B cell (primary cell): ENCODE data around the gene ASMTL. TPM values are rescaled to one million over a fixed set of nuclear protein-coding genes. Genes with fewer than 3 reads are reported as not detected.

ENCODE experiments used
- ATAC-seq: fragments of 200-7000 bp; cut with Tn5 transposase; one replicate; pipeline ENCODE4 v1.10.0; 2021; ENCODE audit warnings: low read depth, mild to moderate bottlenecking, moderate number of reproducible peaks, moderate library complexity
- CTCF ChIA-PET: fragments of 350-600 bp; sonication (Branson Sonifier 250); formaldehyde crosslinking; loops from one replicate; lab custom pipeline; 2021; ENCODE audit warnings: antibody characterized with exemption, inconsistent platforms; lab: Charles Lee
- POLR2A ChIA-PET: fragments of 350-600 bp; sonication (Branson Sonifier 250); formaldehyde crosslinking; loops from one replicate; lab custom pipeline; 2021; ENCODE audit warnings: antibody characterized with exemption; lab: Charles Lee
- DNase-seq: peaks from one replicate; pipeline ENCODE4 v3.0.0; 2013
- H2AFZ ChIP-seq: 2 replicates; pipeline ENCODE4 v1.6.1; 2012; ENCODE audit warnings: mild to moderate bottlenecking, low read depth, low read length; ENCODE audit not compliant: insufficient read depth, poor library complexity, severe bottlenecking
- H3K27ac ChIP-seq, 2 donors: 1 replicate in 1 of 2; 2 replicates in 1 of 2; pipeline ENCODE4 v1.5.1; 2012 to 2013; ENCODE audit warnings: low read length in 2 of 2, mild to moderate bottlenecking in 2 of 2, moderate library complexity in 1 of 2
- H3K27me3 ChIP-seq, 4 experiments: fragments of 200-600 bp in 1 of 4; sonication (generic) in 1 of 4; replicated peaks in 1 of 4; 1 replicate in 2 of 4; 2 replicates in 2 of 4; pipeline versions ENCODE4 v1.6.1 to v1.7.0; 2013 to 2016; ENCODE audit warnings: low read length in 3 of 4, mild to moderate bottlenecking in 2 of 4, mixed read lengths in 1 of 4, moderate library complexity in 1 of 4; ENCODE audit not compliant: insufficient read depth in 4 of 4, control insufficient read depth in 3 of 4; ENCODE audit errors: control extremely low read depth in 1 of 4
- H3K36me3 ChIP-seq, 2 experiments: replicated peaks in 1 of 2; 1 replicate in 1 of 2; 2 replicates in 1 of 2; pipeline versions ENCODE4 v1.6.1 to v1.7.1; 2013; ENCODE audit warnings: low read length in 1 of 2; ENCODE audit not compliant: insufficient read depth in 2 of 2, control insufficient read depth in 1 of 2; ENCODE audit errors: control extremely low read depth in 1 of 2, extremely low read depth in 1 of 2
- H3K4me1 ChIP-seq, 2 donors: fragments of 200-600 bp in 1 of 2; sonication (generic) in 1 of 2; 1 replicate in 1 of 2; 2 replicates in 1 of 2; pipeline versions ENCODE4 v1.5.1 to v1.6.1; 2013 to 2017; ENCODE audit warnings: low read length in 2 of 2; ENCODE audit not compliant: control insufficient read depth in 2 of 2, insufficient read depth in 2 of 2
- H3K4me2 ChIP-seq: replicated peaks from 2 replicates; pipeline ENCODE3; 2012; ENCODE audit warnings: mild to moderate bottlenecking, low read depth, low read length; ENCODE audit not compliant: poor library complexity, severe bottlenecking
- H3K4me3 ChIP-seq, 5 experiments: fragments of 200-600 bp in 1 of 5; sonication (generic) in 1 of 5; 1 replicate in 3 of 5; 2 replicates in 2 of 5; pipeline versions ENCODE4 v1.5.1 to v1.7.0; 2011 to 2016; ENCODE audit warnings: low read length in 4 of 5, mild to moderate bottlenecking in 4 of 5, low read depth in 2 of 5, control low read depth in 1 of 5, moderate library complexity in 1 of 5; ENCODE audit not compliant: insufficient read depth in 1 of 5; ENCODE audit errors: control extremely low read depth in 1 of 5, extremely low read depth in 1 of 5
- H3K79me2 ChIP-seq: fragments of 200-600 bp; sonication (generic); one replicate; pipeline ENCODE4 v1.6.0; 2016; ENCODE audit warnings: low read length; ENCODE audit not compliant: control insufficient read depth, insufficient read depth
- H3K9ac ChIP-seq: fragments of 200-600 bp; sonication (generic); 2 replicates; pipeline ENCODE4 v1.6.1; 2017; ENCODE audit warnings: mild to moderate bottlenecking, low read length, moderate library complexity
- H3K9me3 ChIP-seq, 3 donors: one replicate each; pipeline versions ENCODE4 v1.6.1 to v1.7.1; 2013; ENCODE audit warnings: low read length in 2 of 3; ENCODE audit not compliant: control insufficient read depth in 2 of 3, insufficient read depth in 1 of 3; ENCODE audit errors: control extremely low read depth in 1 of 3
- H4K20me1 ChIP-seq: 2 replicates; pipeline ENCODE4 v1.6.0; 2012; ENCODE audit warnings: mild to moderate bottlenecking, low read length; ENCODE audit not compliant: insufficient read depth, control insufficient read depth, poor library complexity, severe bottlenecking
- H3K27ac Mint-ChIP-seq: one replicate; pipeline ENCODE4 v1.8.0; 2021; ENCODE audit warnings: mixed read lengths
- H3K27me3 Mint-ChIP-seq: one replicate; pipeline ENCODE4 v1.8.0; 2021; ENCODE audit warnings: mixed read lengths
- H3K4me1 Mint-ChIP-seq: one replicate; pipeline ENCODE4 v1.8.0; 2021; ENCODE audit warnings: mixed read lengths
- H3K4me3 Mint-ChIP-seq: one replicate; pipeline ENCODE4 v1.8.0; 2021; ENCODE audit warnings: mixed read lengths
- H3K9me3 Mint-ChIP-seq: one replicate; pipeline ENCODE4 v1.8.0; 2022; ENCODE audit warnings: mixed read lengths; ENCODE audit not compliant: insufficient read depth
- EZH2 ChIP-seq: IDR thresholded peaks from 2 replicates; pipeline ENCODE4 v1.6.1; 2012; ENCODE audit warnings: borderline replicate concordance, low read depth, mild to moderate bottlenecking, moderate library complexity, low read length; ENCODE audit not compliant: insufficient read depth, poor library complexity, severe bottlenecking
- WGBS: methylation state at CpG from one replicate; pipeline ENCODE4 v1.1.5; 2013; ENCODE audit warnings: missing lambda C conversion rate; ENCODE audit not compliant: insufficient coverage; 5-methylcytosine and 5-hydroxymethylcytosine counted together
- intact Hi-C: fragments of 100-400 bp; cut with micrococcal nuclease; formaldehyde crosslinking; loops from one replicate; pipeline ENCODE4 v1.10.0; 2022
- polyA plus RNA-seq: library from polyadenylated mRNA; depleted of rRNA; stranded (reverse); fragments of >200 nt; gene quantifications from 2 replicates; pipeline ENCODE4 v1.2.3, GENCODE V29; 2012
- total RNA-seq, 2 donors: library from RNA; stranded (reverse); fragments of 120-200 nt in 1 of 2; gene quantifications; 1 replicate in 1 of 2; 2 replicates in 1 of 2; pipeline versions ENCODE4 v1.2.3 to v1.2.4, GENCODE V29; 2013 to 2022
- TF ChIP-seq, protein P1 (sequence below): fragments of 200-600 bp; IDR thresholded peaks from one replicate; pipeline ENCODE4 v1.8.0; 2022; ENCODE audit warnings: antibody characterized with exemption, mild to moderate bottlenecking

Gene ASMTL
- total and polyA plus RNA-seq, 2 donors (not counting 1 experiment from before 2014, with no cell fraction given), result 33.3 to 52.9 TPM

DNA sequence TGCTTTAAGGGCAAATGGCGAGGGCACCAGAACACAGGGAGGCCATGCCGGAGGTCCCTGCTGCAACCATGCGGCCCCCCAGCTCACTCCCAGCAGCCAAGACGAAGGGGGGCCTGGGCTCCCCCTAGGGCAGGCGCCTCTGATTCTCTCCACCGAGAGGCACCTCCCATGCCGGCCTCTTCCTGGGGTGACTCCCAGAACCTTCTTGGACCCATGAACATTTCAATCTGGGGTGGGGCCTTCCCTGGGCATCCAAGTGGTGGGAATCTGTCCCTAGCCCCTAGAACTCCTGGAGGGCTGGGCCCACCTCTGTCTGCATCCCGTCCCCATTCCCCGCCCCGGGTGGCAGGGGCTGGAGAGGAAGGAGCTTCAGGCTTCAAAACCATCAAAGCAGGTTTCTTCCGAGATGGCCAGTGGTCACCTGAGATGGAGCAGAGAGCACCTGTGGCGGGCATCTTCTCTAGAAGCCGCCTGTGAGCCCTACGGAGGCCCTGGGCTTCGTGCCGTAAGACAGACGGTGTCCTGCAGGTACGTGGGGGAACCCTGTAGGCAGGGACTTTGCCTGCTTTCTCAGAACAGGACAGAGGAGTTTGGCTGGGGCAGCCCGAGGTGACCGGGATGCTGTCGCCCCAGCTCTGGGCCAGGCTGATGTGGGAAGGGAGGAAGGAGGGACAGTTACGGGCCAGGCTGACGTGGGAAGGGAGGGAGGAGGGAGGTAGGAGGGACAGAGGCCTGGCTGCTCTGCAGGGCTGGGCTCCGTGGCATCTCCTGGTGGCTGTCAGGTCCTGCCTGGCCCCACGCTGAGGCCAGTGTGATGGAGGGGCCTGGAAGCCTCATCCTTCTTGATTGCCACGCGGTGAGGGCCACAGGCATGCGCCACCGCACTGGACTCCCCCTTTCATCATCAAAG, 54.0 kb downstream of the ASMTL start:
- ATAC-seq, result no peak
- H4K20me1 ChIP-seq, result peaks cover 49% of the 10 kb centered on the region
- no peak overlapping the region for H3K9ac ChIP-seq
- Mint-ChIP-seq H3K27me3 (no peaks in the 10 kb centered on the region), H3K27ac (no peak overlapping the region), H3K4me1 (peaks cover 13% of the 10 kb centered on the region), H3K9me3 (no peaks in the 10 kb centered on the region), H3K4me3 (no peak overlapping the region)
- TF ChIP-seq, protein P1, sequence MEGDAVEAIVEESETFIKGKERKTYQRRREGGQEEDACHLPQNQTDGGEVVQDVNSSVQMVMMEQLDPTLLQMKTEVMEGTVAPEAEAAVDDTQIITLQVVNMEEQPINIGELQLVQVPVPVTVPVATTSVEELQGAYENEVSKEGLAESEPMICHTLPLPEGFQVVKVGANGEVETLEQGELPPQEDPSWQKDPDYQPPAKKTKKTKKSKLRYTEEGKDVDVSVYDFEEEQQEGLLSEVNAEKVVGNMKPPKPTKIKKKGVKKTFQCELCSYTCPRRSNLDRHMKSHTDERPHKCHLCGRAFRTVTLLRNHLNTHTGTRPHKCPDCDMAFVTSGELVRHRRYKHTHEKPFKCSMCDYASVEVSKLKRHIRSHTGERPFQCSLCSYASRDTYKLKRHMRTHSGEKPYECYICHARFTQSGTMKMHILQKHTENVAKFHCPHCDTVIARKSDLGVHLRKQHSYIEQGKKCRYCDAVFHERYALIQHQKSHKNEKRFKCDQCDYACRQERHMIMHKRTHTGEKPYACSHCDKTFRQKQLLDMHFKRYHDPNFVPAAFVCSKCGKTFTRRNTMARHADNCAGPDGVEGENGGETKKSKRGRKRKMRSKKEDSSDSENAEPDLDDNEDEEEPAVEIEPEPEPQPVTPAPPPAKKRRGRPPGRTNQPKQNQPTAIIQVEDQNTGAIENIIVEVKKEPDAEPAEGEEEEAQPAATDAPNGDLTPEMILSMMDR, result no peak
- no peak for TF ChIP-seq EZH2
- no peak overlapping the region for H2AFZ ChIP-seq
- no peaks in the 10 kb centered on the region for H3K4me1 ChIP-seq
- no peak overlapping the region for H3K4me3 ChIP-seq
- no peaks in the 10 kb centered on the region for H3K27me3 ChIP-seq
- POLR2A ChIA-PET, result no interaction called here
- intact Hi-C loops, result loop anchor here (10.0 kb wide), 1 partner anchor 1126 kb away; no protein-coding TSS in a partner anchor
- 98% methylated on average over 22 of the region's 29 CpGs for WGBS
- CTCF ChIA-PET, result no interaction called here
- H3K4me2 ChIP-seq, result no peak overlapping the region
- peaks cover 28% of the 10 kb centered on the region for H3K79me2 ChIP-seq
- DNase-seq, result no peak
- H3K27ac ChIP-seq, result no peak overlapping the region
- H3K36me3 ChIP-seq, result peaks cover 3 to 37% of the 10 kb centered on the region in 2 experiments
- no peaks in the 10 kb centered on the region for H3K9me3 ChIP-seq
